ENCODE data around the gene CD8B.

The CD8B gene

GRCh38 chr2:86793752-86794151 is 67.9 kb downstream of the CD8B start:
- Mint-ChIP-seq H3K4me3 (peak overlapping the region; percentile 52), H3K36me3 (ENCODE audit: low read depth) (peaks cover 21% of the 10 kb centered on the region), H3K9me3 (peaks cover 26% of the 10 kb centered on the region), H3K27me3 (ENCODE audit: low read depth) (peaks cover 60% of the 10 kb centered on the region), H3K27ac (no peak overlapping the region), H3K4me1 (ENCODE audit: low read depth) (peaks cover 39% of the 10 kb centered on the region)

DNA sequence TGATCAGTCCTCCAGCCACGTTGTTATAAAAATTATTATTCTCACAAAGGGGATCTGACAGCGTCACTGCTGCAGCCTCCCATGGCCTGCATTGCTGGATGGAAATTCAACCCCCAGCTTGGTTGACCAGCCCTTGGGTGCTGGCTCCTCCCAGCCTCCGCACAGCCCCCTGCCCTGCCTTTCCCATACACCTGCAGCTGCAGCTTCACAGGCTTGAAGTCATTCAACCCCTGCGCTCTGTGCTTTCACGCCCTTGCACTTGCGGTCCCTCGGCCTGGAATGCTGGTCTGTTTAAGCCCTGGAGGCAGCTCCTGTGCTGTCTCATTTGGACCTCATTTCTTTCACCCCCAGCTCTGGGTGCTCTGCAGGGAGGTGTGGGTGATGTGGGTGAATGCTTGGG is 70.1 kb downstream of the CD8B start:
- H3K36me3 Mint-ChIP-seq (ENCODE audit: low read depth): peaks cover 14% of the 10 kb centered on the region
- H3K27me3 Mint-ChIP-seq (ENCODE audit: low read depth): peaks cover 73% of the 10 kb centered on the region
- peak overlapping the region; percentile 68 for H3K4me3 Mint-ChIP-seq
- H3K4me1 Mint-ChIP-seq (ENCODE audit: low read depth): peaks cover 39% of the 10 kb centered on the region
- H3K27ac Mint-ChIP-seq: no peak overlapping the region
- H3K9me3 Mint-ChIP-seq: peaks cover 17% of the 10 kb centered on the region

DNA sequence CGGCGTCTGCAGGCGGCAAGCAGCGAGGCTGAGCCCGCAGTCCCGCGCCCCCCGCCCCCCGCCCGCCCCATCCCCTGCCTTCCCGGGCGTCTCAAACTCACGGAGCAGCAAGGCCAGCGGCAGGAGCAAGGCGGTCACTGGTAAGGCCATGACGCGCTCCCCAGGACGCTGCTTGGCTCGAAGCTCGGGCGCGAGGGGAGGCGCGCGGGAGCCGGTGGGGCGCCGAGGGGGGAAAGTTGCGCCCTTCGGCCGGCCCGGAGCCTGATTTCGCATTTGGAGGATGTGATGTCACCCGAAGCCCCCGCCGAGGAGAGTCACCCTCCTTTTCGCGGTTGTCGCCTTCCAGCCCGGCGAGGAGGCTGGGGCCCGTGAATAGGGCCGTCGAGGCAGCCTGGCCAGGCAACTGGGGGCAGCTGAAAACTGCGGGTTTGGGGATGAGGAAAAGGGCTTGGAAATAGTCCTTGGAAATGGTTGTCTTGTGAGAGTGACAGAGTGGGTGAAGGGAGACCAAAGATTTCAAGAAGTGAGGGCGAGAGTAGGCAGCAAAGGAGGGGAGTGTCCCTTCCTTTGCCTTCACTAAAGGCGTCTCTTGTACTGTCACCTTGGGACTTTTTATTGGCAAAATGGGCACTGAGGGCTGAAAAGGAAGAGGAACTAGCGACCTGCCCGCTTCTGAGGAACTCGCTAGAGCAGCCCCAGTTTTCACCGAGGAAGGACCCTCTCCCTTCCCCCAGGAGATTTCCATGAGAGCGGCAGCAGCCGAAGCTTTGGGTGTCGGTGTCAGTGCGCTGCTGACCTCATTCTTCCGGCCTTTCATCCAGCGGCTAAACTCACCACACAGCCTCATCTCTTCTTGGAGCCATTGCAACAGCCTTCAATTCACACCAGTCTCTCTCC is 70.8 kb downstream of the CD8B start, which contains the start of gene CD8A:
Gene CD8A, minus strand, starts transcription at position 238 of the 897 bp plus-strand sequence. Its CDS starts 88 bp downstream, at position 150.
- Mint-ChIP-seq H3K9me3 (peaks cover 11% of the 10 kb centered on the region), H3K4me3 (peak within 1 kb of the TSS; percentile 69), H3K27ac (peak within 1 kb of the TSS; percentile 27), H3K36me3 (ENCODE audit: low read depth) (peaks cover 11% of the 10 kb centered on the region), H3K27me3 (ENCODE audit: low read depth) (peaks cover 76% of the 10 kb centered on the region), H3K4me1 (ENCODE audit: low read depth) (peaks cover 39% of the 10 kb centered on the region)

DNA sequence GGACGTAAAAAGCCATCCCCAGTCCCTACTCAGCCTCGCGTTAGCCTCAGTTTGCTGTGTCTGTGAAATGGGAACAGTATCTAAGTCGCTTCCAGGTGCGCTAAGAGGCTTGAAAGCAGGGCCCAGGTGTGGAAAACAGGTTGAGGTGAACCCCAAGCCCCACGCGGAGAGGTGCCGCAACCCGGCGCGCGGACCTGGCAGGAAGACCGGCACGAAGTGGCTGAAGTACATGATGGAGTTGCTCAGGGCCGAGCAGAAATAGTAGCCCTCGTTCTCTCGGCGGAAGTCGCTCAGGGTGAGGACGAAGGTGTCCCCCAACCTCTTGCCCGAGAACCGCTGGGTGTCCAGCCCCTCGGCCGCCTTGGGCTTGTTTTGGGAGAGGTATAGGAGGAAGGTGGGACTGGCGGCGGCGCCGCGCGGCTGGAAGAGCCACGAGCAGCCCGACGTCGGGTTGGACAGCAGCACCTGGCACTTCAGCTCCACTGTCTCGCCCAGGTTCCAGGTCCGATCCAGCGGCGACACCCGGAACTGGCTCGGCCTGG is 71.5 kb downstream of the CD8B start:
- peaks cover 5% of the 10 kb centered on the region for H3K36me3 Mint-ChIP-seq (ENCODE audit: low read depth)
- H3K4me3 Mint-ChIP-seq: peak overlapping the region; percentile 69
- peaks cover 3% of the 10 kb centered on the region for H3K9me3 Mint-ChIP-seq
- peaks cover 78% of the 10 kb centered on the region for H3K27me3 Mint-ChIP-seq (ENCODE audit: low read depth)
- H3K4me1 Mint-ChIP-seq (ENCODE audit: low read depth): peaks cover 39% of the 10 kb centered on the region
- H3K27ac Mint-ChIP-seq: no peak overlapping the region

GRCh38 chr2:86789687-86790133 is 72.0 kb downstream of the CD8B start:
- H3K27me3 Mint-ChIP-seq (ENCODE audit: low read depth): peaks cover 76% of the 10 kb centered on the region
- no peaks in the 10 kb centered on the region for H3K9me3 Mint-ChIP-seq
- peak overlapping the region; percentile 69 for H3K4me3 Mint-ChIP-seq
- H3K4me1 Mint-ChIP-seq (ENCODE audit: low read depth): peaks cover 34% of the 10 kb centered on the region
- no peak overlapping the region for H3K27ac Mint-ChIP-seq
- H3K36me3 Mint-ChIP-seq (ENCODE audit: low read depth): peaks cover under 1% of the 10 kb centered on the region

DNA sequence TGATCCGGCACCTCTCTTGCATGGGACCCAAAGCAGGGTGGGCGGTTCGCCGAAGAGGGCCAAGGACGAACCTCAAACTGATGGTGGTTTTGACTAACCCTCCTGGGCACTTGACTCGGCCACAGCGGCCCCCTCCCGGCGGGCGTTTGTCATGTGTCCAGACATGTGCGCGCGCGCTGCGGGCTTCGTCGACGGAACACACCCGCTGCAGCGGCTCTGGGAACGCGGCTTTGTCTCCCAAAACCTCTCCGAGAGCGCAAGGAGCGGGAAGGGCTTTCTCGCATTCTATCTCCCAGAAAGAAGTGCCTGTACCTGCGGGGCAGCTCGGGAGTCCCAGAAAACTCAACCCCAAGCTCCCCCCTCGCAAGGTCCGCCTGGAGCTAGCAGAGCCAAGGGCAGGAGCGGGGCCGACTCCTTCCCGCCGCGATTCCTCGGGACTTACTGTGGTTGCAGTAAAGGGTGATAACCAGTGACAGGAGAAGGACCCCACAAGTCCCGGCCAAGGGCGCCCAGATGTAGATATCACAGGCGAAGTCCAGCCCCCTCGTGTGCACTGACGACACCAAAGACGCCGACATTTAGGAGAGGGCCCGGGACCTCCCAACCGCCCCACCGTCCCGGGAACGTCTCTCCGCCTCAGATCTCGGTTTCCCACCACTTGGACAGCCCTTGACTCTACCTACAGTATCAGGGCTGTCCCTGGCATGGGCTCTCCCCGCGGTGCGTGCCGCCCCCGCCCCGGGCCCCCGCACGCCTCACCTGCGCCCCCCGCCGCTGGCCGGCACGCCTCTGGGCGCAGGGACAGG is 72.6 kb downstream of the CD8B start:
- Mint-ChIP-seq H3K4me3 (no peak overlapping the region), H3K36me3 (ENCODE audit: low read depth) (no peaks in the 10 kb centered on the region), H3K27me3 (ENCODE audit: low read depth) (peaks cover 73% of the 10 kb centered on the region), H3K9me3 (no peaks in the 10 kb centered on the region), H3K4me1 (ENCODE audit: low read depth) (peaks cover 30% of the 10 kb centered on the region), H3K27ac (no peak overlapping the region)

DNA sequence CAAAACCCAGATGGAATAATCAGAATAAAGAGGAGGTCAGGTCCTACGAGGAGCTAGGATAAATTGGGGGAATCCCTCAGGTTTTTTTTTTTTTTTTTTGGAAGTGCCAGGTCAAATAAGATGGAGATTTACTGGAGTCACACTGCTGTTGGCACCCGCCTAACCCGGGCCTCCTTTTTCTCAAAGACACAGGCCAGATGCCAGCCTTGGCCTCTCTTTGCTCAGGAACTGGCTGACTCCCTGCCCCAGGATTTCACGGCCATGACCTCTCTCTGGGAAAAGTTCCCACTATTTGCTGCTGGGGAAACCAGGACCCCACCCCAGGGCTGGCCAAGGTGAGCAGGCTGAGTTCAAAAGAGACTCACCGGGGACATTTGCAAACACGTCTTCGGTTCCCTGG is 73.5 kb downstream of the CD8B start:
- Mint-ChIP-seq H3K4me3 (no peak overlapping the region), H3K4me1 (ENCODE audit: low read depth) (peaks cover 21% of the 10 kb centered on the region), H3K27ac (no peak overlapping the region), H3K36me3 (ENCODE audit: low read depth) (no peaks in the 10 kb centered on the region), H3K27me3 (ENCODE audit: low read depth) (peaks cover 66% of the 10 kb centered on the region), H3K9me3 (no peaks in the 10 kb centered on the region)

- no peaks in the 10 kb centered on the region for H3K9me3 Mint-ChIP-seq
- H3K27ac Mint-ChIP-seq: no peak overlapping the region
- H3K4me1 Mint-ChIP-seq (ENCODE audit: low read depth): peaks cover 17% of the 10 kb centered on the region
- no peaks in the 10 kb centered on the region for H3K36me3 Mint-ChIP-seq (ENCODE audit: low read depth)
- H3K4me3 Mint-ChIP-seq: no peak overlapping the region
- H3K27me3 Mint-ChIP-seq (ENCODE audit: low read depth): peaks cover 62% of the 10 kb centered on the region
Observed at GRCh38 chr2:86787736-86788135, 74.0 kb downstream of the CD8B start.

DNA sequence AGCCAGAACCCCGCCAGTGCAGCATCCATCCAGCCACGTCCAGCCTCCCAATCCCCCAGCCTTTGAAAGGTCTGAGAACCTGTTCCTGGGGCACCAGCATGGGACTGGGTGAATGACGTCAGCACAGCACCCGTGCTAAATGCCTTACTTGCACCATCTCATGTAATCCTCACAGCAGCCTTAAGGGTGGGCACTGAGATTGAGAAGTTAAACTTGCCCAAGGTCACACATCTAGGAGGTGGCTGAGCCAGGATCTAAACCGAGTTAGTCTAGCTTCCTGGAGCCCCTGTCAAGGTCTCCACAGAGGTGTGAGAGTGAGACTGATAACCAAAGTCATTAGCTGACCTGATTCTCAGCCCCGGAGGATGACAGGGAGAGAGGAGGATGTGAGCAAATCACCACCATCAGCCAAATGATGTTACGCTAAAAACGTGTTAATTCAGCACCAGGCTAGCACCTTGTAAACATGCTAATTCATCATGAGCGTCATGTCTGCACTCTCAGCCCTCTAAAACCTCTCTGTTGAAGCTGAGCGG is 75.6 kb downstream of the CD8B start:
- no peaks in the 10 kb centered on the region for H3K36me3 Mint-ChIP-seq (ENCODE audit: low read depth)
- H3K4me3 Mint-ChIP-seq: no peak overlapping the region
- H3K4me1 Mint-ChIP-seq (ENCODE audit: low read depth): peaks cover 8% of the 10 kb centered on the region
- no peaks in the 10 kb centered on the region for H3K9me3 Mint-ChIP-seq
- peaks cover 55% of the 10 kb centered on the region for H3K27me3 Mint-ChIP-seq (ENCODE audit: low read depth)
- H3K27ac Mint-ChIP-seq: no peak overlapping the region

- Mint-ChIP-seq H3K27me3 (ENCODE audit: low read depth) (peaks cover 52% of the 10 kb centered on the region), H3K36me3 (ENCODE audit: low read depth) (no peaks in the 10 kb centered on the region), H3K27ac (no peak overlapping the region), H3K4me1 (ENCODE audit: low read depth) (peaks cover 5% of the 10 kb centered on the region), H3K4me3 (no peak overlapping the region), H3K9me3 (no peaks in the 10 kb centered on the region)
Observed at GRCh38 chr2:86785456-86785855, 76.2 kb downstream of the CD8B start.

- Mint-ChIP-seq H3K27me3 (ENCODE audit: low read depth) (peaks cover 39% of the 10 kb centered on the region), H3K27ac (no peak overlapping the region), H3K4me1 (ENCODE audit: low read depth) (peaks cover 2% of the 10 kb centered on the region), H3K36me3 (ENCODE audit: low read depth) (no peaks in the 10 kb centered on the region), H3K4me3 (no peak overlapping the region), H3K9me3 (no peaks in the 10 kb centered on the region)
Observed at GRCh38 chr2:86783615-86784339, 77.9 kb downstream of the CD8B start.

DNA sequence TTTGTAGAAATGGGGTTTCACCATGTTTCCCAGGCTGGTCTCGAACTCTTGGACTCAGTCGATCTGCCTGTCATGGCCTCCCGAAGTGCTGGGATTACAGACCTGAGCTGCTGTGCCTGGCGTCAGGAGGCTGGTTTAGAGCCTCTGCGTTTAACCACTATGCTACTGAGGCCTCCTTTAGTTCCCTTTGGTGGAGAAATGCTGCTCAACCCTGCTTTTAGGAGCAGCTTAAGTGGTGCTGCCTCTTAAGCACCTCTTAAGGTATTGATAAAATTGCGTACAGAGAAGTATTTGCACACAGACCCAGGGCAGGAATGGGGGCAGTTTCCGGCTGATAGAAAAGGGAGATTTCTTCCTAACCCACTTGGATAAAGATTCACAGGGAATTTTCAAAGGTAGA is 78.9 kb downstream of the CD8B start:
- no peak overlapping the region for H3K27ac Mint-ChIP-seq
- no peak overlapping the region for H3K4me3 Mint-ChIP-seq
- H3K36me3 Mint-ChIP-seq (ENCODE audit: low read depth): no peaks in the 10 kb centered on the region
- H3K9me3 Mint-ChIP-seq: no peaks in the 10 kb centered on the region
- H3K4me1 Mint-ChIP-seq (ENCODE audit: low read depth): peaks cover 2% of the 10 kb centered on the region
- H3K27me3 Mint-ChIP-seq (ENCODE audit: low read depth): peaks cover 29% of the 10 kb centered on the region

- no peak overlapping the region for H3K27ac Mint-ChIP-seq
- H3K4me3 Mint-ChIP-seq: no peak overlapping the region
- no peaks in the 10 kb centered on the region for H3K36me3 Mint-ChIP-seq (ENCODE audit: low read depth)
- H3K9me3 Mint-ChIP-seq: no peaks in the 10 kb centered on the region
- H3K27me3 Mint-ChIP-seq (ENCODE audit: low read depth): peaks cover 20% of the 10 kb centered on the region
- H3K4me1 Mint-ChIP-seq (ENCODE audit: low read depth): peaks cover 2% of the 10 kb centered on the region
Observed at GRCh38 chr2:86781363-86781762, 80.3 kb downstream of the CD8B start.

GRCh38 chr2:86779971-86780370 is 81.7 kb downstream of the CD8B start:
- Mint-ChIP-seq H3K9me3 (no peaks in the 10 kb centered on the region), H3K27me3 (ENCODE audit: low read depth) (peaks cover 6% of the 10 kb centered on the region), H3K36me3 (ENCODE audit: low read depth) (no peaks in the 10 kb centered on the region), H3K27ac (no peak overlapping the region), H3K4me3 (no peak overlapping the region), H3K4me1 (ENCODE audit: low read depth) (peaks cover 2% of the 10 kb centered on the region)
